ENCODE data around the gene FAM216A. TPM values are rescaled to one million over a fixed set of nuclear protein-coding genes. Genes with fewer than 3 reads are reported as not detected.
A peak's percentile ranks its signal among the peaks of the same experiment; 100 is the strongest.
"Not testable (repeated sequence)": the region's sequence is repeated elsewhere in the genome, so short reads cannot be mapped to it uniquely, and the experiment has no call there.

Gene FAM216A
- 6.4 and 8.2 TPM in 2 replicates for total RNA-seq

- DNase-seq (ENCODE audit: low read depth) = peak; percentile 95
Measured at GRCh38 chr12:110468214-110469048, at the start of gene FAM216A, which contains the start of gene GPN3. Gene FAM216A, plus strand, starts transcription at chr12:110468845. Its CDS starts 31 bp downstream, at chr12:110468876. Gene GPN3, minus strand, starts transcription at chr12:110468257. Its CDS starts 54 bp downstream, at chr12:110468203.

- not testable (repeated sequence) for DNase-seq (ENCODE audit: low read depth)
Measured at GRCh38 chr12:110420644-110421043, 48.0 kb upstream of the FAM216A start.

GRCh38 chr12:110421159-110421661 lies 47.4 kb upstream of the FAM216A start:
- no peak for DNase-seq (ENCODE audit: low read depth)

- DNase-seq (ENCODE audit: low read depth) = no peak
Measured at GRCh38 chr12:110421701-110422100, 46.9 kb upstream of the FAM216A start.

GRCh38 chr12:110424237-110424636 lies 44.4 kb upstream of the FAM216A start:
- DNase-seq (ENCODE audit: low read depth) = peak; percentile 6

- DNase-seq (ENCODE audit: low read depth) = no peak
Measured at GRCh38 chr12:110426406-110426805, 42.2 kb upstream of the FAM216A start.

- not testable (repeated sequence) for DNase-seq (ENCODE audit: low read depth)
Measured at GRCh38 chr12:110429676-110430075, 39.0 kb upstream of the FAM216A start.

GRCh38 chr12:110431957-110432587 lies 36.6 kb upstream of the FAM216A start:
- DNase-seq (ENCODE audit: low read depth) = no peak

GRCh38 chr12:110436231-110436630 lies 32.4 kb upstream of the FAM216A start:
- DNase-seq (ENCODE audit: low read depth) = no peak

- peak; percentile 51 for DNase-seq (ENCODE audit: low read depth)
Measured at GRCh38 chr12:110444455-110444854, 24.2 kb upstream of the FAM216A start.

GRCh38 chr12:110449799-110450497 lies 18.7 kb upstream of the FAM216A start, which contains the start of gene ARPC3:
Gene ARPC3, minus strand, starts transcription at chr12:110450337. Its CDS starts 77 bp downstream, at chr12:110450260.
- DNase-seq (ENCODE audit: low read depth) = peak; percentile 86

- no peak for DNase-seq (ENCODE audit: low read depth)
Measured at GRCh38 chr12:110451263-110451662, 17.4 kb upstream of the FAM216A start.

GRCh38 chr12:110453569-110454296 lies 14.9 kb upstream of the FAM216A start:
- no peak for DNase-seq (ENCODE audit: low read depth)

GRCh38 chr12:110458756-110459155 lies 9.9 kb upstream of the FAM216A start:
- no peak for DNase-seq (ENCODE audit: low read depth)

- not testable (repeated sequence) for DNase-seq (ENCODE audit: low read depth)
Measured at GRCh38 chr12:110461189-110461588, 7.5 kb upstream of the FAM216A start.

- no peak for DNase-seq (ENCODE audit: low read depth)
Measured at GRCh38 chr12:110465024-110465423, 3.6 kb upstream of the FAM216A start.

- not testable (repeated sequence) for DNase-seq (ENCODE audit: low read depth)
Measured at GRCh38 chr12:110465765-110466164, 2.9 kb upstream of the FAM216A start.

GRCh38 chr12:110466791-110467190 lies 1.9 kb upstream of the FAM216A start:
- DNase-seq (ENCODE audit: low read depth) = no peak

- DNase-seq (ENCODE audit: low read depth) = no peak
Measured at GRCh38 chr12:110467847-110468213, 815 bp upstream of the FAM216A start.

GRCh38 chr12:110475426-110475825 lies 6.8 kb downstream of the FAM216A start:
- DNase-seq (ENCODE audit: low read depth) = no peak

- peak; percentile 47 for DNase-seq (ENCODE audit: low read depth)
Measured at GRCh38 chr12:110498984-110499706, 30.5 kb downstream of the FAM216A start.

Measured in renal cortical epithelial cell (primary cell).